Activated CD4-positive, alpha-beta memory T cell treated with anti-CD3 and anti-CD28 coated beads for 36 hours (primary cell): ENCODE results near the gene RPS27L. TPM values are rescaled to one million over a fixed set of nuclear protein-coding genes. Genes with fewer than 3 reads are reported as not detected.
A peak's percentile ranks its signal among the peaks of the same experiment; 100 is the strongest.

ENCODE experiments used
- CTCF ChIA-PET: fragments of 350-600 bp; sonication (Branson Sonifier 250); formaldehyde crosslinking; loops from one replicate; lab custom pipeline; 2021; ENCODE audit warnings: antibody characterized with exemption, inconsistent platforms; lab: Charles Lee
- POLR2A ChIA-PET: fragments of 350-600 bp; sonication (Branson Sonifier 250); formaldehyde crosslinking; loops from one replicate; lab custom pipeline; 2021; ENCODE audit warnings: antibody characterized with exemption; lab: Charles Lee
- DNase-seq: peaks from one replicate; pipeline ENCODE4 v3.0.0-alpha.2; 2020
- H3K27ac Mint-ChIP-seq: one replicate; pipeline ENCODE4 v1.8.0; 2021; ENCODE audit warnings: mixed read lengths
- H3K27me3 Mint-ChIP-seq: one replicate; pipeline ENCODE4 v1.8.0; 2021; ENCODE audit warnings: mixed read lengths
- H3K36me3 Mint-ChIP-seq: one replicate; pipeline ENCODE4 v1.8.0; 2021; ENCODE audit warnings: mixed read lengths
- H3K4me1 Mint-ChIP-seq: one replicate; pipeline ENCODE4 v1.8.0; 2021; ENCODE audit warnings: low read depth, mixed read lengths
- H3K4me3 Mint-ChIP-seq: one replicate; pipeline ENCODE4 v1.8.0; 2021; ENCODE audit warnings: mild to moderate bottlenecking, mixed read lengths
- H3K9me3 Mint-ChIP-seq: one replicate; pipeline ENCODE4 v1.8.0; 2021; ENCODE audit warnings: mixed read lengths
- intact Hi-C: fragments of 100-400 bp; cut with micrococcal nuclease; formaldehyde crosslinking; loops from one replicate; pipeline ENCODE4 v1.15.1; 2023
- total RNA-seq, 2 experiments: library from RNA; stranded (reverse); gene quantifications; one replicate each; pipeline ENCODE4 v1.2.3, GENCODE V29; 2021

The RPS27L gene
- total RNA-seq, result 100 to 1,000 TPM; 139 to 140 TPM

DNA sequence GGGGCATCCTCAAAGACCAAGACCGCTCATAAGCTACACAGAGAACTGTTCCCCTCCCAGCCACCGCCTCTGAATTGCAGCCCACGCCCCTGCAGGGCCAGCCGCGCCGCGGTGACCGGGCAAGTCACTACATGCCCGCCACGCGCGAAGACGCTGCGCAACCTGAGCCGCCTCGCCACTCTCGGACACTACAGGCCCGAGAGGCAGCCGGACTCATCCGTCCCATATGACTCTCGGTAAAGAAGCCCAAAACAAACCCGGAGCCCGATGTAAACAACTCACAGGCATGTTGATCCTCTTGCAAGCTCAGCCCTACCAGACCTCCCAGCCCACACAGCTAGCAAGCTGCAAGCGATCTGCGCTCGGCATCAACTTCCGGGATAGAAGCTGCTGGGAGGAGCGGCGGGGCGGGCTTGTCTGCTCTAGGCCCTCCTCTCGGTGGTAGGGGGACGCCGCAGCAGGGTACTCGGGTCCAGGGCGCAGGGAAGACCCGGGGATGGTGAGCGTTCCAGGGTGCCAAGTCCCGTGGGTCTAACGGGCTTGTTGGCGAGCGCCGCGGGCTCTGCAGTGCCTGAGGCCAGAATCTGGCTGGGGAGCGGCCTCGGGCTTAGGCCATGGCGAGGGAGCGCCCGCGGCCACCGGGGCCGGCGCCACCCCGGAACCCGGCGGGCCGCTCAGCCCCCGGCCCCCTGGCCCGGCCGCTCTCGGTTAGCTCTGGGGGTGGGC lies at the start of gene RPS27L:
RPS27L (minus strand) TSS at position 360 of the 726 bp plus-strand sequence; CDS start at position 288, 72 bp downstream.
- CTCF ChIA-PET, result interaction anchor here (0.8 to 1.4 kb wide), 3 partner anchors 34 to 110 kb away, joined by 3 to 6 read pairs (median 4); no protein-coding TSS in a partner anchor
- POLR2A ChIA-PET, result interaction anchor here (0.8 to 1.9 kb wide), 10 partner anchors 9 to 119 kb away, joined by 4 to 15 read pairs (median 5); partner anchors contain the start of gene APH1B
- Mint-ChIP-seq H3K27ac (peak within 1 kb of the TSS; percentile 96), H3K4me3 (peak within 1 kb of the TSS; percentile 96), H3K9me3 (no peaks in the 10 kb centered on the region), H3K4me1 (peaks cover 17% of the 10 kb centered on the region), H3K36me3 (peaks cover 22% of the 10 kb centered on the region), H3K27me3 (no peaks in the 10 kb centered on the region)
- intact Hi-C loops, result loop anchor here (1.0 to 5.0 kb wide), 6 partner anchors 20 to 120 kb away; partner anchors contain the start of gene APH1B
- peak; percentile 93 for DNase-seq

DNA sequence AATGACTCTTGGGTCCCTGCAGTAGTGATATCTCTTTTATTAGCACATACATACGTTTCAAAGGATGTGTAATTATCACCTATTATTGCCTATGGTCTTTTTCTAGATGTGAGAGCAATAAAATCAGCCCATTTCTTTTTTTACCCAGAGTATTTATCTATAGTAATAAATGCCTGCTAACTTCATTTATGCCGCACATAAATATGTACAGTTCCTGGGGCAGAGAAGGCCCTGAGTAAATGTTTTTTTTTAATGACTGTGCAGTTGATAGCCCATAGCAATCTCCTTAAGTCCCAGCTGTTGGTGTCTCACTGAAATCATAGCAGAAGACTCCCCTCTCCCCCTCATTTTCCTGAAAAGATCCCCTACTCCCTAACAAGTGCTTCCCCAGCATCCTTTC lies 48.8 kb upstream of the RPS27L start:
- no peak overlapping the region for H3K27ac Mint-ChIP-seq
- peaks cover 21% of the 10 kb centered on the region for H3K36me3 Mint-ChIP-seq
- ChIA-PET POLR2A (no interaction called here), CTCF (no interaction called here)
- no peak for DNase-seq
- intact Hi-C loops, result no loop called here
- H3K27me3 Mint-ChIP-seq, result no peaks in the 10 kb centered on the region
- peaks cover 85% of the 10 kb centered on the region for H3K4me1 Mint-ChIP-seq
- no peak overlapping the region for H3K4me3 Mint-ChIP-seq
- no peaks in the 10 kb centered on the region for H3K9me3 Mint-ChIP-seq

DNA sequence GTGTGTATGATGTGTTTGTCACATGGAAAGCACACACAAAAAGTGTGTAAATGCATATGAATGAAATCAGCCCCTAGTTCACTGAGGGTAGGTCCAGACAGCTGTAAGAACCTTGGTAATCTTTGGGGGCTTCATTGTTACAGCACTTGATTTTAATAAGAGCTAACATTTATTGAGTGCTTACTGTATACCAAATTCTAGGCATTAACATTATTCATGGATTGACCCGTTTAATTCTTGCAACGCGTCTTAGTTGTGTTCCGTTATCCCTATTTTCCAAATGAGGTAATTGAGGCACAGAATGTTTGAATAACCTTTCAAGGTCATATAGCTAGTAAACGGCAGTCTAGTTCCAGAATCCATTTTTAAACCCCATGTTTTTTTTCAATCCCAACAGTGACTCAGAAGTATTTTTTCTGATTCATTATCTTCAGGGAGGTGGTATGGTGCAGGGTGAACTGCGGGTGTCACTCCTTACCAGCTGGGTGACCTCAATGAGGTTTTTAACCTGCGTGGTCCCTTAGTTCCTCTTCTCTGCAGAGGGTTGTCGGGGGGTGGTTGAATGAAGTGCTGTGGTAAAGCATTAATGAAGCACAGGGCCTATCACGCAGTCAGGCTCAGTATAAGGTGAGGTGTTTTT lies 46.3 kb upstream of the RPS27L start:
- ChIA-PET CTCF (no interaction called here), POLR2A (interaction anchor here (1.2 to 4.4 kb wide), 2 partner anchors 9 to 11 kb away, joined by 5 to 29 read pairs; no protein-coding TSS in a partner anchor)
- Mint-ChIP-seq H3K4me3 (no peak overlapping the region), H3K4me1 (peaks cover 92% of the 10 kb centered on the region), H3K36me3 (peaks cover 25% of the 10 kb centered on the region), H3K27me3 (no peaks in the 10 kb centered on the region), H3K9me3 (no peaks in the 10 kb centered on the region), H3K27ac (no peak overlapping the region)
- intact Hi-C loops, result loop anchor here (1.0 kb wide), 2 partner anchors 9 to 11 kb away; no protein-coding TSS in a partner anchor
- peak; percentile 73 for DNase-seq

DNA sequence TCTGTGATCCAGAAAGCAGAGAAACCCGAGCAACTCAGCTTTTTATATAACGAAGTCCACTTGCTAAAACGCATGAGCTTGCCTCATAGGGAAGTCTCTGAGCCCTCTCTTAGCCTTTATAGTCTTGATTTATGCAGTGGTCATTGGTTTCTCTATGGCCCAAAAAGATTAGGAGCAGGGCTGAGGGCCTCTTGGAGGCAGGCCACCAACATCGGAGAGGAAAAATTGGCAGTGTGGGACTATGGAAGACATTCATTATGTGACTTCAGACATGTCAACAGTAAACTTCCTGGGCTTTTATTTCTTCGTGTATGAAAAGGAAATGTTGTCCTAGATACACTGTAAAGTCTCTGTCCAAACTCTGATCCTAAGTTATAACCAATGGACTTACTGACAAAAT lies 45.6 kb upstream of the RPS27L start:
- H3K9me3 Mint-ChIP-seq, result no peaks in the 10 kb centered on the region
- H3K4me1 Mint-ChIP-seq, result peaks cover 92% of the 10 kb centered on the region
- intact Hi-C loops, result loop anchor here (1.0 kb wide), 2 partner anchors 9 to 11 kb away; no protein-coding TSS in a partner anchor
- H3K27me3 Mint-ChIP-seq, result no peaks in the 10 kb centered on the region
- H3K4me3 Mint-ChIP-seq, result no peak overlapping the region
- peaks cover 25% of the 10 kb centered on the region for H3K36me3 Mint-ChIP-seq
- POLR2A ChIA-PET, result interaction anchor here (1.2 to 4.4 kb wide), 2 partner anchors 10 kb away, joined by 5 to 29 read pairs; no protein-coding TSS in a partner anchor
- CTCF ChIA-PET, result no interaction called here
- no peak for DNase-seq
- H3K27ac Mint-ChIP-seq, result no peak overlapping the region

DNA sequence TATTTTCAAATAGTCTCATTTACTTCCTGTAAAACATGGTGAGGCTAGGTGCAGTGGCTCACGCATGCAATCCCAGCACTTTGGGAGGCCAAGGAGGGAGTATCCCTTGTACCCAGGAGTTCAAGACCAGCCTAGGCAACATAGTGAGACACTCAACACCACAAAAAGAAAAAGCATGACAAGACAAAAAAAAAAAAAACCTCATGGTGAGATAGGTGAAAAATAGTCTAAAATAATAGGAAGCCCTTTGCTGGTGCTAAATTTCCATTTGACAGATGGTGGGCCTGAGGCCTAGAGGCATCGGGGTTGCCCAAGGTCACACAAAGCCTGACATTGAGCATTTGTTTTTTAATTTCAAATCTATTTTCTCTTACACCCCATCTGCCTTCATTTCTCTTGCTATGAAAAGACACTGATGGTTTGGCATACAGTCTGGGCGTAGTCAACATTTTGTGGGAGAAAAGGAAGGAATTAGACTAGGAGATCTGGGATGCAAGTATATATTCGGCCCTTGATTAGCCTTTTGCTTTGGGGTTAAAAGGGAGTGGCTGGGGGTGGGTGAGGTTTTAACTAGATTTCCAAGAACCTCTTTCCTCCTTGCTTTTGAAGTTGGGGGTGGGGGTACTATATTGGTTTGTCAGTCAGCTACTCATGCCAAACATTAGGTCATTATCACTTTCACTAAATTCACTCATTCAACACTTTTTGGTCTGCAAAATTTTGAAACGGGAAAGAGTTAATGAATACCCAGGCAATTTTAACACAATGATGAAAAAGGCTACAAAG lies 43.4 kb upstream of the RPS27L start:
- no peak for DNase-seq
- Mint-ChIP-seq H3K36me3 (peaks cover 24% of the 10 kb centered on the region), H3K27ac (peak overlapping the region; percentile 70), H3K4me3 (no peak overlapping the region), H3K4me1 (peaks cover 91% of the 10 kb centered on the region), H3K9me3 (no peaks in the 10 kb centered on the region), H3K27me3 (no peaks in the 10 kb centered on the region)
- CTCF ChIA-PET, result no interaction called here
- POLR2A ChIA-PET, result interaction anchor here (0.9 to 4.4 kb wide), 2 partner anchors 8 to 43 kb away, joined by 4 to 29 read pairs; partner anchors contain the start of gene RPS27L
- intact Hi-C loops, result no loop called here

DNA sequence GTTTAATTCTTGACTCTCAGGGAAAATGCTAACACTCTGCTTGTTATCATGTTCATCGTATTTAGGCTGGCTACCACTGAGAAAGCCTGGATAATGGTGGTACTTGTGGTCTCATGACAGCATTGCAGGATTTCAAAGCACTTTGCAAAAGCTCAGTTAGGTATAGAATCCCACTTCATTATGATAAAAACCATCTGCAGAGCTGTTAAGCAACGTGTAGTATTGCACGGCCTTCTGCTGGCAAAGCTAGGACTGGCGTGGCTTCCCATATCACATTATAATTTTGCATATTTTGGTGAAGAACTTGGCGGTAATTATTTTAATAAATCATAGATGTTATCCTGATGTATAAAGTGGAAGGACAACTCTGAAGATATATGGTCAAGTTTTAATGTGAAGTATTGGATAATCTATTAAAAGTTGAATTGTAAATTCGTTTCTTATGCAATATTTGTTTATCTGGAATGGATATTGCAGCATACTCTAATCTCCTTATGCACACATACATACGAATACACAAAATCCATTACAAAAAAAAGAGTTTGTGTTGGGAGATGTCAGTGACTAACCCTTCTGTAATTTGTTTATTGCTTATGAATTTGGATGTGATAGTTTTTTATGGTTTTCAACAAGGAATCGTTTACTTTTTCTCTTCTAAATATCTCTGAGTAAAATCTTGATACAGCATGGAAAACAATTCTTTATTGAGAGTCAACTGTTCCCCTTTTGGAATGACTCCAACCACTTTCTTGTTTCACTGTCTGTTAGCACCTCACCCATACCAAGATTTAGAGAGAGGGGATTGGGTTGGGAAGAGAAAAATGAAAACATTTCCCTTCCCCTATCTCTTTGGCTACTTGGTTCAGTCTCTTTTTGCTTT lies 41.3 kb upstream of the RPS27L start:
- Mint-ChIP-seq H3K36me3 (peaks cover 32% of the 10 kb centered on the region), H3K4me3 (no peak overlapping the region), H3K27me3 (no peaks in the 10 kb centered on the region), H3K27ac (peak overlapping the region; percentile 45), H3K4me1 (peaks cover 94% of the 10 kb centered on the region), H3K9me3 (no peaks in the 10 kb centered on the region)
- ChIA-PET POLR2A (interaction anchor here (0.8 to 8.8 kb wide), 3 partner anchors 9 to 40 kb away, joined by 3 to 104 read pairs (median 3); partner anchors contain the start of gene RAB8B), CTCF (no interaction called here)
- intact Hi-C loops, result no loop called here
- no peak for DNase-seq

DNA sequence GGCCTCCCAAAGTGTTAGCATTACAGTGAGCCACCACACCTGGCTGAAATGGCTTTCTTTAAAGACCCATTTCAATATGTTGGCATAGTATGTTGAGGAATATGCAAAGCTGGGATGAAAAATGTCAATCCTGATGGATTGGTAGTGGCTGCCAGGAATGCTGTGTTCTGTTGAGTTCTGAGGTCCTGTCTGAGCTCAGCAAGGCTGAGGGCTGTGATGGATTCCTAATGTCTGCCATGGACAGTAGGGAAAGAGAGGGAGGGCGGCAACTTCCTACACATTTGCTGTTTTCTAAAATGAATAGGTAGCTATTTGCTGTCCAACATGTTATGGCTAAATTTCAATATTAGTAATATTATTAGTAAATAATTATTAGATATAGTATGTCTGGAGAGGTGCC lies 40.3 kb upstream of the RPS27L start:
- intact Hi-C loops, result no loop called here
- H3K4me3 Mint-ChIP-seq, result no peak overlapping the region
- peak overlapping the region; percentile 64 for H3K27ac Mint-ChIP-seq
- ChIA-PET POLR2A (interaction anchor here (1.1 to 8.8 kb wide), 2 partner anchors 8 to 15 kb away, joined by 3 to 104 read pairs; partner anchors contain the start of gene RAB8B), CTCF (interaction anchor here (1.0 kb wide), 1 partner anchor 31 kb away, joined by 4 read pairs; no protein-coding TSS in a partner anchor)
- peaks cover 33% of the 10 kb centered on the region for H3K36me3 Mint-ChIP-seq
- H3K4me1 Mint-ChIP-seq, result peaks cover 92% of the 10 kb centered on the region
- no peak for DNase-seq
- H3K9me3 Mint-ChIP-seq, result no peaks in the 10 kb centered on the region
- no peaks in the 10 kb centered on the region for H3K27me3 Mint-ChIP-seq

DNA sequence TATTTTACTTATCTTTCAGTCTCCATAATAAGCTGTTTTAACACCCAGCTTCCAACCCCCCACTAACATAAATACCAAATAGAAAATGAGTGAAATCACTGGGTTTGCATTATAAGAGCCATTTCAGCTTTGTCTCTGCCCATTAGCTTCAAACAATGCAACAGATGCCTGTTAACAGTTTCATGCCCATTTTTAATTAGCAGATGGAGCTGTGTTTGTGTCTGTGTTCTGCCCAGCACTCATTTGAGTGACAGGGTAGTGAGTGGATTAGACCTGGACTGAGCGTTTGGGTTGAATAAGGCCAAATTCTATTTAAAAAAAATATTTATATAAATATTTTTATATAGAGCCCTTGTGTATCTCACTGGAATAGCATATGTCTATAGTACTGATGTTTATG lies 39.6 kb upstream of the RPS27L start:
- POLR2A ChIA-PET, result interaction anchor here (1.4 to 8.8 kb wide), 5 partner anchors 8 to 48 kb away, joined by 3 to 104 read pairs (median 5); partner anchors contain the start of gene RPS27L
- Mint-ChIP-seq H3K9me3 (no peaks in the 10 kb centered on the region), H3K4me1 (peaks cover 93% of the 10 kb centered on the region), H3K36me3 (peaks cover 29% of the 10 kb centered on the region), H3K4me3 (no peak overlapping the region), H3K27ac (no peak overlapping the region), H3K27me3 (no peaks in the 10 kb centered on the region)
- DNase-seq, result no peak
- intact Hi-C loops, result no loop called here
- CTCF ChIA-PET, result interaction anchor here (1.6 to 1.8 kb wide), 2 partner anchors 14 to 34 kb away, joined by 5 to 7 read pairs; no protein-coding TSS in a partner anchor

DNA sequence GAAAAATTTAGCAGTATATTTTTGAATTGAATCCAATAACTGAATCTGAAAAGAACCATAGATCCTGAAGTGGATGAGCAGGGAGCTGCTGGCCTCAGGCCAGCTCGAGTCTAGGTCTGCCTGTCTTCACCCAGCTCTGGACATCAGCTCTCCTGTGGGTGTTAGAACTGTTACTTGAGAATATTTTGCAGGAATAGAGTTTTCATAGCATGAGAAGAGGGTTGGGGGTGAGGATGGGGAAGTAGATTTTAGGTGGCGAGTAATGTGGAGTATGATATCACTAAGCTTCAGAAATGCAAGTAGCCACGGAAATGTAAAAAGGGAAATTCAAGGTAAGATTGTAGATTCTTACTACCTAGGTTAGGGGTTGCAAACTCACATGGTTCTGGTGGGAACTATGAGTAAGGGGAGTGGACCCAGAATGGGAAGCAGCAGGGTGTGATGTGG lies 38.3 kb upstream of the RPS27L start:
- H3K36me3 Mint-ChIP-seq, result peaks cover 22% of the 10 kb centered on the region
- ChIA-PET CTCF (interaction anchor here (0.5 to 1.8 kb wide), 6 partner anchors 15 to 147 kb away, joined by 3 to 7 read pairs (median 5); no protein-coding TSS in a partner anchor), POLR2A (interaction anchor here (0.8 to 8.8 kb wide), 6 partner anchors 10 to 82 kb away, joined by 3 to 104 read pairs (median 4); partner anchors contain the start of genes APH1B and RPS27L)
- intact Hi-C loops, result no loop called here
- no peak for DNase-seq
- peak overlapping the region; percentile 35 for H3K4me3 Mint-ChIP-seq
- peak overlapping the region; percentile 68 for H3K27ac Mint-ChIP-seq
- H3K9me3 Mint-ChIP-seq, result no peaks in the 10 kb centered on the region
- H3K4me1 Mint-ChIP-seq, result peaks cover 87% of the 10 kb centered on the region
- no peaks in the 10 kb centered on the region for H3K27me3 Mint-ChIP-seq

DNA sequence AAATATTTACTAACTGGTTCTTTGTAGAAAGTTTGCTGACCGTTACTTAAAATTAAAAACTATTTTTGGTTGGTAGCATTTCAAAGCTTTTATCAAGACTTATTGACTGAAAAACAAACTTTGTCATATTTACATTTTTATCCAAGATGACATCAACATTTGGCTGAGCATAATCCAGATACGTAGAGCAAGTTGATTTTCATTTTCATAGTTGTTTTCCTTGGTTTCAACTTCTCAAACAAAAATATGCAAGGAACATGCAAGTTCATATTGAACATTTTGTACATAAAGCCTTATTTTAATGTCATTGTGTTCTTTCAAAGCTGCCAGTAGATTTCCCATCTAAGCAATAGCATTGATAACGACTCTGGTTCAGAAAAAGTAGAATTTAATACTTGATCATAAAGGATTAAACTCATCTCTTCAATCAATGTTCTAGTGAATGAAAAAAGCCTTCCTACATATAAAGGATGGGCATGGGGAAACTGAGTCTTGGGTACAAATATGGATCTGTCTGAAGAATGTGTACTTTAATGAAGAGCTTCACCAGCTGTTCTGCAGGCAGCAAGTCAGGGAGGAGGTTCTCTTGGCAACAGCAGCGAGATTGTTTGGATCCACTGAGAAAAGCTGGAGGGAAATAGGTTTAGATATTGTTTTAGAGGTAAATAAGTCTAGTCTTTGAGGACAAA lies 37.7 kb upstream of the RPS27L start:
- DNase-seq, result no peak
- POLR2A ChIA-PET, result interaction anchor here (0.6 to 8.8 kb wide), 8 partner anchors 8 to 1687 kb away, joined by 3 to 104 read pairs (median 4); partner anchors contain the start of genes APH1B and RPS27L
- Mint-ChIP-seq H3K36me3 (peaks cover 21% of the 10 kb centered on the region), H3K9me3 (no peaks in the 10 kb centered on the region), H3K27me3 (no peaks in the 10 kb centered on the region), H3K4me1 (peaks cover 81% of the 10 kb centered on the region), H3K4me3 (peak overlapping the region; percentile 22), H3K27ac (peak overlapping the region; percentile 68)
- CTCF ChIA-PET, result interaction anchor here (0.5 to 1.8 kb wide), 5 partner anchors 18 to 147 kb away, joined by 3 to 7 read pairs (median 5); no protein-coding TSS in a partner anchor
- intact Hi-C loops, result loop anchor here (5.0 kb wide), 2 partner anchors 287 to 307 kb away; partner anchors contain the start of gene USP3
